ENCODE measurements around the gene TCAIM.
"Not testable (repeated sequence)": the region's sequence is repeated elsewhere in the genome, so short reads cannot be mapped to it uniquely, and the experiment has no call there.

TCAIM gene

GRCh38 chr3:44343421-44343820, 4.9 kb downstream of the TCAIM start:
- DNase-seq (ENCODE audit: insufficient read length, low spot score): no peak
- FAIRE-seq: no peak

- DNase-seq (ENCODE audit: insufficient read length, low spot score); FAIRE-seq: not testable (repeated sequence)
Observed at GRCh38 chr3:44346590-44346989, 8.0 kb downstream of the TCAIM start.

DNA sequence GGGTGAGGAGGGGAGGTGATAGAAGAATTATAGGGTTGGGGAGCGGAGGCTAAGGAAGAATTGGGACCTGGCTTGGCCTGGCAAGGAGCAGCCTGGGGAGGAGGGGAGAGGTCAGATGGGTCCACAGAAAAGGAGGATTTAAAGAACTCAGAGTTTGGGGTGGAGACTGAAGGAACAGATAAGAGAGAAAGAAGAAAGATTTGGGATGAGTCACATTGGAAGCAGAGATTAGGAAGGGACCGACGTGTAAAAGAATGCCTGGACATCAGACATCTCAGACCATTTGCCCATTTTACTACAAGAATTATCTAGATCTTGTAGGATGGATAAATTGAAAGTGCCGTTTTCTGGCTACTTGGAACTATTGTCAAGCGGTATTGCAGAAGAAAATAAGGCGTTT, 10.4 kb downstream of the TCAIM start:
- DNase-seq (ENCODE audit: insufficient read length, low spot score) (no peak), FAIRE-seq (no peak)

DNA sequence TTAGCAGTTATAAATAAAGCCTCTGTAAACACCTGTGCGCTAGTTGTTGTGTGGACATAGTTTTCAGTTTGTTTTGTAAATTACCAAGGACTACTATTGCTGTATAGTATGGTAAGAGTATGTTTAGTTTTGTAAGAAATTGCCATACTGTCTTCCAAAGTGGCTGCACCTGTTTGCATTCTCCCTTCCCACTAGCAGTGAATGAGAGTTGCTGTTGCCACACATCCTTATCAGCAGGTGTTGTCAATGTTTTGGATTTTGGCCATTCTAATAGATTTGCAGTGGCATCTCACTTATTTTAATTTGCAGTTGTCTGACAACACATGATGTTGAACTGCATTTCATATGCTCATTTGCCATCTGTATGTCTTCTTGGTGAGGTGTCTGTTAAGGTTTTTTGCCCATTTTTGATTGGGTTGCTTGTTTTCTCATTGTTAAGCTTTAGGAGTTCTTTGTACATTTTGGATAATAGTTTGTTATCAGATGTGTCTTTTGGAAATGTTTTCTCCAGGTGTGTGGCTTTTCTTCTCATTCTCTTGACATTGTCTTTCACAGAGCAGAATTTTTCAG, 14.9 kb downstream of the TCAIM start:
- FAIRE-seq: peak; percentile 33
- no peak for DNase-seq (ENCODE audit: insufficient read length, low spot score)

GRCh38 chr3:44355362-44356033, 16.9 kb downstream of the TCAIM start:
- DNase-seq (ENCODE audit: insufficient read length, low spot score): no peak

DNA sequence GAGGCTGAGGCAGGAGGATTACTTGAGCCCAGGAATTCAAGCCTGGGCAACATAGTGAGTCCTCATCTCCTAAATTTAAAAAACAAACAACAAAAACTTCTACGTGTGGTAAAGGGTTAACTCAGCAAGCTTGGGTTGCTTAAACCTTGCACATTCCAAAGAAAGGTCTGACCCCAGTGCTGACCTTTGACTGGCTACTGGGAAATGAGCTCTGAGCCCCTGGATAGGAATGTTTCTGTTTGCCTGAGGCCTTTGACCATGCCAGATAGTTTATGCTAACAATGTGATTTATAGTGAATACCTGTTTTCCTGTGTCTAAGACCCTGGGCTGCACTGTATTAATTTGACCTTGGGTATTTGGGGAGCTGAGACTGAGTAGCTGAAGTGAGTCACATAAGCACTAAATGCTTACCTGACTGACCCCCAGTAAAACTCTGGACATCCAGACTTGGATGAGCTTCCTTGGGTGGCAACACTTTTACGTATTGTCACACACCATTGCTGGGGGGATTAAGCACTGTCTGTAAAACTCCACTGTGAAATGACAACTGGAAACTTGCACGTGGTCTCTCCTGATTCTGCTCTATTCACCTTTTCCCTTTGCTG, 20.7 kb downstream of the TCAIM start:
- FAIRE-seq (no peak), DNase-seq (ENCODE audit: insufficient read length, low spot score) (no peak)

More at GRCh38 chr3:44355362-44356033, 16.9 kb downstream of the TCAIM start:
- FAIRE-seq: no peak

GRCh38 chr3:44363591-44363990, 25.0 kb downstream of the TCAIM start:
- DNase-seq (ENCODE audit: insufficient read length, low spot score) (peak; percentile 9), FAIRE-seq (peak; percentile 82)

GRCh38 chr3:44365952-44366351, 27.4 kb downstream of the TCAIM start:
- FAIRE-seq: no peak
- no peak for DNase-seq (ENCODE audit: insufficient read length, low spot score)

DNA sequence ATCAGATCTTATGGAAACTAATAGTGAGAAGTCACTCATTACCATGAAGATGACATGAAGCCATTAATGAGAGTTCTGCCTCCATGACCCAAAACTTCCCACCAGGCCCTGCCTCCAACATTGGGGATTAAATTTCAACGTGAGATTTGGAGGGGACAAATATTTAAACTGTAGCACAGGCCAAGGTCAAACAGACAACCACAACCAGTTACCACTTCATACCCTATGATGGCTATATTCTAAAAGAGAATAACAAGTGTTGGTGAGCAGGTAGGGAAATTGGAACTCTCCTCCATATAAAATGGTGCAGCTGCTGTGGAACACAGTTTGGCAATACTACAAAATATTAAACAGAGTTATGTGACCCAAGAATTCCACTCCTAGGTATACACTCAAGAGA, 36.9 kb downstream of the TCAIM start:
- no peak for FAIRE-seq

GRCh38 chr3:44387404-44387803, 48.8 kb downstream of the TCAIM start:
- FAIRE-seq (no peak), DNase-seq (ENCODE audit: insufficient read length, low spot score) (no peak)

More for the DNA sequence above, 36.9 kb downstream of the TCAIM start:
- no peak for DNase-seq (ENCODE audit: insufficient read length, low spot score)

DNA sequence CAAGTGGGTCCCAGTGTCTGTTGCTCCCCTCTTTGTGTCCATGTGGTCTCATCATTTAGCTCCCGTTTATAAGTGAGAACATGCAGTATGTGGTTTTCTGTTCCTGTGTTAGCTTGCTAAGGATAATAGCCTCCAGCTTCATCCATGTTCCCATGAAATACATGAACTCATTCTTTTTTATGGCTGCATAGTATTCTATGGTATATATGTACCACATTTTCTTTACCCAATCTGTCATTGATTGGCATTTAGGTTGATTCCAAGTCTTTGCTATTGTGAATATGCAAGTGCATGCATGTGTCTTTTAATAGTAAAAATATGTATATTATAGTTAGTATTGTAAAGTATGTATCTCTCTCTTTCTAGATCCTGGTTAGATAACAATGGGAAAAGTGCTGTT, 53.9 kb downstream of the TCAIM start:
- no peak for FAIRE-seq
- DNase-seq (ENCODE audit: insufficient read length, low spot score): no peak

DNA sequence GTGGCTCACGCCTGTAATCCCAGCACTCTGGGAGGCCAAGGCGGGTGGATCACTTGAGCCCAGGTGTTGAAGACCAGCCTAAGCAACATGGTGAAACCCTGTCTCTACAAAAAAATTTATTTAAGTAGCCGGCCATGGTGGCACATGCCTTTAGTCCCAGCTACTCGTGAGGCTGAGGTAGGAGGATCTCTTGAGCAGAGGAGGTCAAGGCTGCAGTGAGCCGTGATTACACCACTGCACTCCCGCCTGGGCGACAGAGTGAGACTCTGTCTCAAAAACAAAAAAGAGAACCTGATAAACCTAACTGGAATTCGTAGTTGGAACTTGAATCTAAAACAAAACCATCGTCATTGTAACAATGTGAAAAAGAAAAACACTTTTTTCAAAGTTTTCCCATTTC, 57.1 kb downstream of the TCAIM start:
- DNase-seq (ENCODE audit: insufficient read length, low spot score) (no peak), FAIRE-seq (no peak)

GRCh38 chr3:44396200-44397171, 57.9 kb downstream of the TCAIM start:
- FAIRE-seq (no peak), DNase-seq (ENCODE audit: insufficient read length, low spot score) (no peak)

GRCh38 chr3:44398271-44398670, 59.7 kb downstream of the TCAIM start:
- not testable (repeated sequence) for DNase-seq (ENCODE audit: insufficient read length, low spot score); FAIRE-seq

GRCh38 chr3:44398853-44399252, 60.3 kb downstream of the TCAIM start:
- DNase-seq (ENCODE audit: insufficient read length, low spot score) (no peak), FAIRE-seq (no peak)

- FAIRE-seq (no peak), DNase-seq (ENCODE audit: insufficient read length, low spot score) (no peak)
Observed at GRCh38 chr3:44400771-44401170, 62.2 kb downstream of the TCAIM start.

- DNase-seq (ENCODE audit: insufficient read length, low spot score): no peak
- FAIRE-seq: no peak
Observed at GRCh38 chr3:44402548-44402947, 64.0 kb downstream of the TCAIM start.

GRCh38 chr3:44409640-44410410, 71.3 kb downstream of the TCAIM start:
- no peak for FAIRE-seq
- DNase-seq (ENCODE audit: insufficient read length, low spot score): no peak

DNA sequence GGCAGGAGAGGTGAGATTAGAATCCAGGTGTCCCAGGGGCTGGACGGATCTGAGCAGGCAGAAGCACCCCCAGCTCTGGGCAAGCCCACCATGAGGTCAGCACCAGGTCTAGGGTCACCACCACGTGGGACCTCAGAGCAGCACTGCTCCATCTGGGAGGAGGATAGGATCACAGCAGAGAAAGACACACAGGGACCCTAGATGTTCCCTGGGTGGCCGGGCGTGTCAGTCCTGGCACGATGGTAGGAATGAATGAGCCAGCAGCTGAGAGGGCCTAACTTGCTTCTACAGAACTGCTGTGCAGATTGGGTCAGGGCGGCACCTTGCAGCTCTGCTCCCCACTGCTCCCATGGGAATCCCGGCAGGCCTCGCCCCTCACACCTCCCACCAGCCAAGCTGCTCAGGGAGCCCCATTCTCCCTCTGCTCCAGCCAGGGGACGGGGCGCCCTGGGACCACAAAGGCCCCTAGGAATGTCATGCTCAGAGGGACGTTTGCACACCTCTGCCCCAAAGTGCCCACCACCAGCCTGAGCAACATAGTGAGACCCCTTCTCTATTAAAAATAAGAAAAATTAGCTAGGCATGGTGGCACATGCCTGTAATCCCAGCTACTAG, 72.6 kb downstream of the TCAIM start:
- no peak for FAIRE-seq
- DNase-seq (ENCODE audit: insufficient read length, low spot score): no peak

DNA sequence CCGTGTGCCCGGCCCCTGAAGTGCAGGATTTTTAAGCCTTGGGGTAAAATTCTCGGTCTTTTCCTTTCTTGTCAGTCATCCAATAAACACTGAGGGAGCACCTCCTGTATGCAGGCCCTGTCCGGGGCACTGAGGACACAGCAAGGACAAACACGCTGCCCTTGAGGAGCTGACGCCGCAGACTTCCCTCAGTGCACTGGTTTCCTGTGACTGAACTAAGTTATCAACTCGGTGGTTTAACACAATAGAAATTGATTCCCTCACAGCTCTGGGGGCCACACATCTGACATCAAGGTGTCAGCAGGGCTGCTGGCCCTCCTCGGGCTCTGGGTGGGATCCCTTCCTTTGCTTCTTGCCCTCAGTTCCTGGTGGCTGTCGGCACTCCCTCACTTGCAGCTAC, 73.8 kb downstream of the TCAIM start:
- FAIRE-seq (no peak), DNase-seq (ENCODE audit: insufficient read length, low spot score) (no peak)
